HEK293 (cell line): ENCODE measurements around the gene PODXL2.

ENCODE experiments used
- BCL11A ChIP-seq: fragments of 450-650 bp; formaldehyde crosslinking; IDR thresholded peaks from 2 replicates; pipeline ENCODE4 v1.5.1; 2016; ENCODE audit warnings: low read depth, missing biosample characterization, missing genetic modification characterization
- ZNF24 ChIP-seq: fragments of 450-650 bp; formaldehyde crosslinking; IDR thresholded peaks from 2 replicates; pipeline ENCODE4 v1.5.1; 2016; ENCODE audit warnings: missing biosample characterization, missing genetic modification characterization
- ZNF404 ChIP-seq: fragments of 450-650 bp; formaldehyde crosslinking; IDR thresholded peaks from 2 replicates; pipeline ENCODE4 v1.5.1; 2017; ENCODE audit warnings: missing biosample characterization, missing genetic modification characterization
- ZNF791 ChIP-seq: fragments of 450-650 bp; formaldehyde crosslinking; IDR thresholded peaks from 2 replicates; pipeline ENCODE4 v1.5.1; 2016; ENCODE audit warnings: missing biosample characterization, missing genetic modification characterization
- TF ChIP-seq, protein P1 (sequence below): fragments of 450-650 bp; formaldehyde crosslinking; IDR thresholded peaks from 2 replicates; pipeline ENCODE4 v1.5.1; 2016; ENCODE audit warnings: missing biosample characterization, missing genetic modification characterization
- TF ChIP-seq, protein P2 (sequence below): fragments of 450-650 bp; formaldehyde crosslinking; IDR thresholded peaks from 2 replicates; pipeline ENCODE4 v1.5.1; 2017; ENCODE audit warnings: missing biosample characterization, mild to moderate bottlenecking, missing genetic modification characterization, moderate library complexity
- TF ChIP-seq, protein P3 (sequence below): fragments of 450-650 bp; formaldehyde crosslinking; IDR thresholded peaks from 2 replicates; pipeline ENCODE4 v1.5.1; 2016; ENCODE audit warnings: missing biosample characterization, missing genetic modification characterization

DNA sequence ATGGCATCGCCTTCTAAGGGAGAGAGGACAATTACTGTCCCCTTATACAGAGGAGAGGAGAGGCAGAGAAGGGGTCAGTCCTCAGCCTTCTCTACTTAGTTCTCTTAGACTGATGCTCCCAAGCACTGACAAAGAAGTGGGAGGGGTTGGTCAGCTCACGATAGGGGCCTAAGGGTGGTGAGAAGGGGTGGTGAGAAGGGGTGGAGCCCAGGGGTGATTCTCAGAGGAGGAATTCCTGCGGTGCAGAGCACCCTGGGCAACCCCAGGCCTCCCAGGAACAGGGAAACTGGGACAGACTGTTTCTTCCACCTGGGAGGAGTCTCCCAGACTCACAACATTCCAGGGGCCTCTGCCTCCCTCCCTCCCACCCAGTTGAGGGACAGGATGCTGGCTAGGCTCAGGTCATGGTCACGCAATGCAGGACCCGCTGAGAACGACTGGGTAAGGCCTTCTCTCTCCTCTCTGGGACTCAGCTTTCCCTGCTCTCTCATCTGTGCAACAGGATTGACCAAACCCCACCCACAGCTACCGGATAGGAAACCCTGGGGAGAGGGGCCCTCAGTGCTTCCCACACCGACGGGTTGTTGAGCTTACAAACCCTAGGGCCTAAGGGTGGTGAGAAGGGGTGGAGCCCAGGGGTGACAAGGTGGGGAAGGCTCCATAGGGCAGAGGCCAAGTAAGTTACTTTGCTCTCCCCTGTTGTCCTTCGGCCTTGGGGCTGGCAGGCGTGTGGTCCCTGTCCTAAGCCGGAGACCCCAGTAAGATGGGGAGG, 40.0 kb upstream of the PODXL2 start:
- TF ChIP-seq, protein P1, sequence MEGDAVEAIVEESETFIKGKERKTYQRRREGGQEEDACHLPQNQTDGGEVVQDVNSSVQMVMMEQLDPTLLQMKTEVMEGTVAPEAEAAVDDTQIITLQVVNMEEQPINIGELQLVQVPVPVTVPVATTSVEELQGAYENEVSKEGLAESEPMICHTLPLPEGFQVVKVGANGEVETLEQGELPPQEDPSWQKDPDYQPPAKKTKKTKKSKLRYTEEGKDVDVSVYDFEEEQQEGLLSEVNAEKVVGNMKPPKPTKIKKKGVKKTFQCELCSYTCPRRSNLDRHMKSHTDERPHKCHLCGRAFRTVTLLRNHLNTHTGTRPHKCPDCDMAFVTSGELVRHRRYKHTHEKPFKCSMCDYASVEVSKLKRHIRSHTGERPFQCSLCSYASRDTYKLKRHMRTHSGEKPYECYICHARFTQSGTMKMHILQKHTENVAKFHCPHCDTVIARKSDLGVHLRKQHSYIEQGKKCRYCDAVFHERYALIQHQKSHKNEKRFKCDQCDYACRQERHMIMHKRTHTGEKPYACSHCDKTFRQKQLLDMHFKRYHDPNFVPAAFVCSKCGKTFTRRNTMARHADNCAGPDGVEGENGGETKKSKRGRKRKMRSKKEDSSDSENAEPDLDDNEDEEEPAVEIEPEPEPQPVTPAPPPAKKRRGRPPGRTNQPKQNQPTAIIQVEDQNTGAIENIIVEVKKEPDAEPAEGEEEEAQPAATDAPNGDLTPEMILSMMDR (tag by site-specific recombination) = no peak
- TF ChIP-seq, protein P2, sequence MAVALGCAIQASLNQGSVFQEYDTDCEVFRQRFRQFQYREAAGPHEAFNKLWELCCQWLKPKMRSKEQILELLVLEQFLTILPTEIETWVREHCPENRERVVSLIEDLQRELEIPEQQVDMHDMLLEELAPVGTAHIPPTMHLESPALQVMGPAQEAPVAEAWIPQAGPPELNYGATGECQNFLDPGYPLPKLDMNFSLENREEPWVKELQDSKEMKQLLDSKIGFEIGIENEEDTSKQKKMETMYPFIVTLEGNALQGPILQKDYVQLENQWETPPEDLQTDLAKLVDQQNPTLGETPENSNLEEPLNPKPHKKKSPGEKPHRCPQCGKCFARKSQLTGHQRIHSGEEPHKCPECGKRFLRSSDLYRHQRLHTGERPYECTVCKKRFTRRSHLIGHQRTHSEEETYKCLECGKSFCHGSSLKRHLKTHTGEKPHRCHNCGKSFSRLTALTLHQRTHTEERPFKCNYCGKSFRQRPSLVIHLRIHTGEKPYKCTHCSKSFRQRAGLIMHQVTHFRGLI (tag by site-specific recombination) = no peak
- TF ChIP-seq ZNF404 (tag by site-specific recombination) (no peak), ZNF24 (no peak), ZNF791 (no peak), BCL11A (tag by site-specific recombination) (no peak)
- TF ChIP-seq, protein P3, sequence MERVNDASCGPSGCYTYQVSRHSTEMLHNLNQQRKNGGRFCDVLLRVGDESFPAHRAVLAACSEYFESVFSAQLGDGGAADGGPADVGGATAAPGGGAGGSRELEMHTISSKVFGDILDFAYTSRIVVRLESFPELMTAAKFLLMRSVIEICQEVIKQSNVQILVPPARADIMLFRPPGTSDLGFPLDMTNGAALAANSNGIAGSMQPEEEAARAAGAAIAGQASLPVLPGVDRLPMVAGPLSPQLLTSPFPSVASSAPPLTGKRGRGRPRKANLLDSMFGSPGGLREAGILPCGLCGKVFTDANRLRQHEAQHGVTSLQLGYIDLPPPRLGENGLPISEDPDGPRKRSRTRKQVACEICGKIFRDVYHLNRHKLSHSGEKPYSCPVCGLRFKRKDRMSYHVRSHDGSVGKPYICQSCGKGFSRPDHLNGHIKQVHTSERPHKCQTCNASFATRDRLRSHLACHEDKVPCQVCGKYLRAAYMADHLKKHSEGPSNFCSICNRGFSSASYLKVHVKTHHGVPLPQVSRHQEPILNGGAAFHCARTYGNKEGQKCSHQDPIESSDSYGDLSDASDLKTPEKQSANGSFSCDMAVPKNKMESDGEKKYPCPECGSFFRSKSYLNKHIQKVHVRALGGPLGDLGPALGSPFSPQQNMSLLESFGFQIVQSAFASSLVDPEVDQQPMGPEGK = no peak
